Progenitor cell of endocrine pancreas (in vitro differentiated cells): Measurements from ENCODE around the gene CNTNAP5. TPM values are rescaled to one million over a fixed set of nuclear protein-coding genes. Genes with fewer than 3 reads are reported as not detected.

ENCODE experiments used
- DNase-seq: peaks from one replicate; pipeline ENCODE4 v3.0.0; 2021; ENCODE audit warnings: low spot score; ENCODE audit not compliant: unreplicated experiment
- H3K27ac Mint-ChIP-seq: 2 replicates; pipeline ENCODE4 v1.8.0; 2021; ENCODE audit warnings: mild to moderate bottlenecking, moderate library complexity, mixed read lengths
- H3K27me3 Mint-ChIP-seq: 2 replicates; pipeline ENCODE4 v1.8.0; 2021; ENCODE audit warnings: mixed read lengths
- H3K36me3 Mint-ChIP-seq: 2 replicates; pipeline ENCODE4 v1.8.0; 2022; ENCODE audit warnings: mixed read lengths; ENCODE audit not compliant: insufficient read depth
- H3K4me1 Mint-ChIP-seq: 2 replicates; pipeline ENCODE4 v1.8.0; 2021; ENCODE audit warnings: low read depth, mixed read lengths
- H3K4me3 Mint-ChIP-seq: 2 replicates; pipeline ENCODE4 v1.8.0; 2021; ENCODE audit warnings: low read depth, mild to moderate bottlenecking, moderate library complexity, mixed read lengths
- H3K9me3 Mint-ChIP-seq: 2 replicates; pipeline ENCODE4 v1.8.0; 2021; ENCODE audit warnings: low read depth, mixed read lengths
- total RNA-seq: library from RNA; stranded (reverse); gene quantifications from 2 replicates; pipeline ENCODE4 v1.2.1, GENCODE V29; 2021
- TF ChIP-seq, protein P1 (sequence below): fragments of 200-600 bp; sonication (generic); IDR thresholded peaks from one replicate; pipeline ENCODE4 v1.5.0; 2021; ENCODE audit warnings: antibody characterized with exemption, mild to moderate bottlenecking; ENCODE audit not compliant: unreplicated experiment

Gene CNTNAP5
- total RNA-seq, 1 donor from 2014 or later, result 5.3 TPM

DNA sequence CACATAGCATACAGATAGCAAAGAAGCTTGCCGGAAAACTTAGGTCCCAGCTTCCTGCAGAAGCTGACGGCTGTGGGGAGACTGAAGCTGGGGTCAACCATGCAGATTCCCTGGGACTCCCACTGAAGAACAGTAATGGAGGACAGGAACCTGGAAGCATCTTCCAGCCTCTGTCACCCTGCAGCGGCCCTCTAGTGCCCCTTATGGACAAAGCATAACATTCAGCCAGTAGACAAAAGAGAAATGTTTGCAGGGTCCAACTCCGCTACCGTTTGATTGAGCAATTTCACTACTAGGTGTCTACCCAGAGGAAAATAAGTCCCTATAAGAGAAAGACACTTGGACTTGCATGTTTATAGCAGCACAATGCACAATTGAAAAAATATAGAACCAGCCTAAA lies 460.6 kb downstream of the CNTNAP5 start:
- TF ChIP-seq, protein P1, sequence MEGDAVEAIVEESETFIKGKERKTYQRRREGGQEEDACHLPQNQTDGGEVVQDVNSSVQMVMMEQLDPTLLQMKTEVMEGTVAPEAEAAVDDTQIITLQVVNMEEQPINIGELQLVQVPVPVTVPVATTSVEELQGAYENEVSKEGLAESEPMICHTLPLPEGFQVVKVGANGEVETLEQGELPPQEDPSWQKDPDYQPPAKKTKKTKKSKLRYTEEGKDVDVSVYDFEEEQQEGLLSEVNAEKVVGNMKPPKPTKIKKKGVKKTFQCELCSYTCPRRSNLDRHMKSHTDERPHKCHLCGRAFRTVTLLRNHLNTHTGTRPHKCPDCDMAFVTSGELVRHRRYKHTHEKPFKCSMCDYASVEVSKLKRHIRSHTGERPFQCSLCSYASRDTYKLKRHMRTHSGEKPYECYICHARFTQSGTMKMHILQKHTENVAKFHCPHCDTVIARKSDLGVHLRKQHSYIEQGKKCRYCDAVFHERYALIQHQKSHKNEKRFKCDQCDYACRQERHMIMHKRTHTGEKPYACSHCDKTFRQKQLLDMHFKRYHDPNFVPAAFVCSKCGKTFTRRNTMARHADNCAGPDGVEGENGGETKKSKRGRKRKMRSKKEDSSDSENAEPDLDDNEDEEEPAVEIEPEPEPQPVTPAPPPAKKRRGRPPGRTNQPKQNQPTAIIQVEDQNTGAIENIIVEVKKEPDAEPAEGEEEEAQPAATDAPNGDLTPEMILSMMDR, result no peak
- Mint-ChIP-seq H3K4me1 (peaks cover 9% of the 10 kb centered on the region), H3K27ac (no peak overlapping the region), H3K4me3 (no peak overlapping the region), H3K27me3 (no peaks in the 10 kb centered on the region), H3K9me3 (peaks cover 3% of the 10 kb centered on the region), H3K36me3 (no peaks in the 10 kb centered on the region)
- DNase-seq, result no peak

DNA sequence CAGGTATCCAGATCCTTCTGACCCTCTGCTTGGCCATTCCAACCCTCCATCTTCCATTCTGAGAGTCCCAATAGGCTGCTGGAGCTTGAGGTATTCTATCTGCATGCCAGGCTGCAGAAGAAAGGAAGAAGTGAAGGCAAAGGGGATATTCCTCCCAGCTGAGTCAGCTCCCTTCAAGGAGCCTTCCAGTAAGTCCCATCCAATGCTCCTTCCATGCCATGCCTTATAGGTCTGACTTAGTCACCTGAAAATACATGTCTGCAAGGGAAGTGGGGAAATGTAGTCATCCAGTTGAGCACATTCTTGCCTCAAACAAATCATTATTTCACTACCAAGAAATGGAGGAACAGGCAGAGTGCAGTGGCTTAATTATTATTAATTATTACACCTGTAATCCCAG lies 464.6 kb downstream of the CNTNAP5 start:
- Mint-ChIP-seq H3K27me3 (no peaks in the 10 kb centered on the region), H3K4me1 (no peaks in the 10 kb centered on the region), H3K27ac (no peak overlapping the region), H3K36me3 (no peaks in the 10 kb centered on the region), H3K4me3 (no peak overlapping the region), H3K9me3 (peaks cover 3% of the 10 kb centered on the region)
- DNase-seq, result no peak
- TF ChIP-seq, protein P1, result no peak

DNA sequence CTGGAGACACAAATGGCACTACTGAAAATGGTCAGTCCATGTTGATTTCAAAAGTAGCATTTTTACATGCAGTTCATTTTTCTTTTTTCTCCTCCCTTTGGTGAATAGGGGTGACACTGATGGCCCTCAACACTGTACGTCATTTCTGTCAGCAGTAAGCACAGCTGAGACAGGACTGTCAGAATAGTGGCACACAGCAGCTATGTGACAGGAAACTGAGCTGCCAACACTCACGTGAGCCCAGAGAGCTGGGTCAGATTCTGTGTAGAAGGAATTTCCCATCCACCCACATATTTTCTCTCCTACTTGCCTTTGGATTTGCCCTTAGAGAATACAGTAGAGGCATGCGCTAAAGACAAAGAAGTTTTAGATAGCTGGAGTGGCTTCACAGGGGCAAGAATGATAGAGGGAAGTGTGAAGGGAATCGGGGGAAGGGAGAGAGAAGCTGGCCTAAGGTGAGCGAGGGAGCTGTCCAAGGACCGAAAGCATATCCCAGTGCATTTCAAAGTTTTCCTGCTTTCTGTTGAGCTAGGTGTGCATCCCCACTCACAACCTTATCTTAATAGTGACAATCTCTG lies 476.6 kb downstream of the CNTNAP5 start:
- Mint-ChIP-seq H3K27ac (no peak overlapping the region), H3K36me3 (no peaks in the 10 kb centered on the region), H3K4me3 (no peak overlapping the region), H3K9me3 (no peaks in the 10 kb centered on the region), H3K4me1 (peaks cover 24% of the 10 kb centered on the region), H3K27me3 (no peaks in the 10 kb centered on the region)
- DNase-seq, result no peak
- TF ChIP-seq, protein P1, result no peak

DNA sequence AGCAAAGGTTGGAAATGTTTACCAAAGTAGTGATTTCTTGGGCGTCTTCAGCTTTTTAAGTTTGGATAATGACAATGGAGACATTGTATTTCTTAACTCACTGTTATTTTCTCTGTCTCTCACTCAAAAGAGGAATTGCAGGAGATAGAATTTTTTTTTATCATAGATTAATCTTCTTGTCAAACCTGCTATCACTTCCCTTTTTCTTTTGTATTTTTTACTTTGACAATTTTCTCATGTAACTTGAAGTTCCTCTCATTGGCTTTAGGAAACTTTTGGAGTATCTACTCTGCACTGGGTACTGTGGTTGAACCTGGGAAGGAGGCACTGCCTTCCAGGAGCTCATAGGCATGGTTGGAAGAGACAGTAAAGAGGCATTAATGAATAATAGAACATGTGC lies 489.1 kb downstream of the CNTNAP5 start:
- no peak overlapping the region for H3K4me3 Mint-ChIP-seq

DNA sequence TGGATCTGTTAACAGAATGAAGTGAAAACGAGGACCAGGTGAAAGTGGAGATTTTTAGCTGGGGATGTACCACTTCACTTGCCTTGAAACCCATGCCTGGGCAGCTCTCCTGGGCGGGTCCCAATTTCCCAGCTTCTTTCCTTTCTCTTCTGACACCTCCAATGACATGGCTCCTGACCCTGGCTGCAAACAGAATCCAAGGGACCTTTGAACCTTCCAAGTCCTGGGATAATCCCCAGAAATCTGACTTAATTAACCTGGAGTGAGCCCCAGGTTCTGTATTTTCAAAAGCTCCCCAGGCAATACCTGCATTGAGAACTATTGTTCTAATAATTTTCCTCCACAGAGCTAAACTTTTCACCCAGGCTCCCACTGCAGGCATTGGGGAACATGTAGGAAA lies 495.9 kb downstream of the CNTNAP5 start:
- no peak for DNase-seq
- peaks cover 12% of the 10 kb centered on the region for H3K9me3 Mint-ChIP-seq
- H3K36me3 Mint-ChIP-seq, result peaks cover 1% of the 10 kb centered on the region
- H3K27ac Mint-ChIP-seq, result no peak overlapping the region
- no peak overlapping the region for H3K4me3 Mint-ChIP-seq
- H3K27me3 Mint-ChIP-seq, result no peaks in the 10 kb centered on the region
- TF ChIP-seq, protein P1, result no peak
- H3K4me1 Mint-ChIP-seq, result peaks cover 2% of the 10 kb centered on the region

More for the DNA sequence above, 489.1 kb downstream of the CNTNAP5 start:
- no peaks in the 10 kb centered on the region for H3K27me3 Mint-ChIP-seq
- peaks cover 12% of the 10 kb centered on the region for H3K9me3 Mint-ChIP-seq
- no peak for DNase-seq
- no peak overlapping the region for H3K27ac Mint-ChIP-seq
- TF ChIP-seq, protein P1, result no peak
- peaks cover 1% of the 10 kb centered on the region for H3K36me3 Mint-ChIP-seq
- H3K4me1 Mint-ChIP-seq, result peaks cover 2% of the 10 kb centered on the region
